SU-DHL-6 (cell line): ENCODE data around the gene TMEM271.
"Not testable (repeated sequence)": the region's sequence is repeated elsewhere in the genome, so short reads cannot be mapped to it uniquely, and the experiment has no call there.

Experiments
- H2AFZ ChIP-seq: fragments of 200-600 bp; sonication (generic); 2 replicates; pipeline ENCODE4 v1.6.1; 2014; ENCODE audit warnings: low read depth, mild to moderate bottlenecking, moderate library complexity, mixed read lengths, antibody characterized with exemption, low read length; ENCODE audit not compliant: severe bottlenecking
- H3F3A ChIP-seq: fragments of 200-600 bp; shearing (Covaris generic); 2 replicates; pipeline ENCODE4 v1.6.0; 2016; ENCODE audit warnings: antibody characterized with exemption, mild to moderate bottlenecking; ENCODE audit not compliant: insufficient read depth
- H3K27ac ChIP-seq: fragments of 200-600 bp; sonication (generic); 2 replicates; pipeline ENCODE4 v1.5.1; 2016; ENCODE audit warnings: low read depth, mild to moderate bottlenecking, low read length, moderate library complexity, mixed read lengths
- H3K27me3 ChIP-seq: fragments of 200-600 bp; sonication (generic), shearing (Covaris generic); 2 replicates; pipeline ENCODE4 v1.6.0; 2014; ENCODE audit warnings: mild to moderate bottlenecking, low read length
- H3K36me3 ChIP-seq: fragments of 200-600 bp; sonication (generic); 2 replicates; pipeline ENCODE4 v1.6.1; 2014; ENCODE audit warnings: mild to moderate bottlenecking, low read length, mixed read lengths
- H3K4me2 ChIP-seq: fragments of 300-600, 200-600 bp; shearing (Covaris generic), sonication (generic); 2 replicates; pipeline ENCODE4 v1.6.0; 2014; ENCODE audit warnings: low read length, low read depth, mild to moderate bottlenecking; ENCODE audit not compliant: poor library complexity, severe bottlenecking
- H3K4me3 ChIP-seq: fragments of 200-600 bp; sonication (generic); 2 replicates; pipeline ENCODE4 v1.5.1; 2014; ENCODE audit warnings: antibody characterized with exemption, low read length, mild to moderate bottlenecking, mixed read lengths; ENCODE audit not compliant: insufficient read depth, poor library complexity, severe bottlenecking
- H3K79me2 ChIP-seq: fragments of 200-600 bp; sonication (generic); 2 replicates; pipeline ENCODE4 v1.6.1; 2014; ENCODE audit warnings: mild to moderate bottlenecking, low read length, moderate library complexity; ENCODE audit not compliant: insufficient read depth
- H3K9ac ChIP-seq: fragments of 200-600 bp; sonication (generic); 2 replicates; pipeline ENCODE4 v1.7.0; 2014; ENCODE audit warnings: mild to moderate bottlenecking, low read length
- H3K9me2 ChIP-seq: fragments of 200-600 bp; sonication (generic); replicated peaks from 2 replicates; pipeline ENCODE4 v1.6.1; 2014; ENCODE audit warnings: low read length; ENCODE audit not compliant: insufficient read depth
- H3K9me3 ChIP-seq: fragments of 200-600 bp; sonication (generic); 2 replicates; pipeline ENCODE4 v1.6.1; 2014; ENCODE audit warnings: low read length, mixed read lengths; ENCODE audit not compliant: insufficient read depth
- H4K20me1 ChIP-seq: fragments of 200-600 bp; sonication (generic); 2 replicates; pipeline ENCODE4 v1.6.1; 2014; ENCODE audit warnings: low read depth, mild to moderate bottlenecking, antibody characterized with exemption, low read length, moderate library complexity, mixed read lengths
- CTCF ChIP-seq: fragments of 200-600 bp; sonication (generic); IDR thresholded peaks from one replicate; pipeline ENCODE4 v1.5.1; 2017; ENCODE audit warnings: antibody characterized with exemption, mild to moderate bottlenecking, low read length, moderate library complexity; ENCODE audit not compliant: insufficient read depth, poor library complexity, severe bottlenecking
- EZH2phosphoT487 ChIP-seq: fragments of 200-600 bp; sonication (generic), shearing (Covaris generic); conservative IDR thresholded peaks from 2 replicates; pipeline ENCODE4 v1.6.1; 2018; ENCODE audit warnings: mild to moderate bottlenecking, antibody characterized with exemption, low read length, moderate library complexity, mixed read lengths

Gene TMEM271

DNA sequence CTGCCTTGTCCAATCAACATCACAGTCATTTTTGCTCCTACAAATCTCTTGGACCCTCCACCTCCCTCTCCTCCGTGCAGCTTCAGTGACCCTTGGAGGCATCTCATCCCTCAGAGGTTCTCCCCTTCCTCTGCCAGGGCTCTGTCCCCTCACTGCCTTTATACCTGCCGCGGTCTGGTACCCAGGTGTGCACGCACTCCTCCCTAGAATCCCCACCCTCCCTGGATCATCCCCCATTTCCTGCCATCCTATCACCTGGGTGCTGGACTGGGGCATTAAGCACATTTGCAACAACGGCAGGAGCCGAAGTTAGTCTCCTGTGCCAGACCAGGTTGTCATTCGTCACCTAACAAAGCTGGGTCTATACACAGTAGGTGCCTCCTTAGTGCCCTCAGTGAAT is 10.1 kb downstream of the TMEM271 start:
- no peaks in the 10 kb centered on the region for H3K9me2 ChIP-seq
- no peak overlapping the region for H2AFZ ChIP-seq
- TF ChIP-seq CTCF (no peak), EZH2phosphoT487 (no peak)
- no peaks in the 10 kb centered on the region for H3K36me3 ChIP-seq
- no peaks in the 10 kb centered on the region for H4K20me1 ChIP-seq
- H3K9ac ChIP-seq: no peak overlapping the region
- H3K4me3 ChIP-seq: no peak overlapping the region
- no peak overlapping the region for H3K27ac ChIP-seq
- no peaks in the 10 kb centered on the region for H3K27me3 ChIP-seq
- H3K79me2 ChIP-seq: no peaks in the 10 kb centered on the region
- H3K4me2 ChIP-seq: no peak overlapping the region
- H3F3A ChIP-seq: no peaks in the 10 kb centered on the region
- no peaks in the 10 kb centered on the region for H3K9me3 ChIP-seq

- not testable (repeated sequence) for H3K27ac ChIP-seq, H3K27me3 ChIP-seq, H3K9me3 ChIP-seq, H3K4me3 ChIP-seq, H3K4me2 ChIP-seq, H3F3A ChIP-seq, H3K9me2 ChIP-seq, H3K9ac ChIP-seq, H3K79me2 ChIP-seq, H2AFZ ChIP-seq, H3K36me3 ChIP-seq, H4K20me1 ChIP-seq
Observed at GRCh38 chr4:565614-566013, 10.5 kb downstream of the TMEM271 start.

DNA sequence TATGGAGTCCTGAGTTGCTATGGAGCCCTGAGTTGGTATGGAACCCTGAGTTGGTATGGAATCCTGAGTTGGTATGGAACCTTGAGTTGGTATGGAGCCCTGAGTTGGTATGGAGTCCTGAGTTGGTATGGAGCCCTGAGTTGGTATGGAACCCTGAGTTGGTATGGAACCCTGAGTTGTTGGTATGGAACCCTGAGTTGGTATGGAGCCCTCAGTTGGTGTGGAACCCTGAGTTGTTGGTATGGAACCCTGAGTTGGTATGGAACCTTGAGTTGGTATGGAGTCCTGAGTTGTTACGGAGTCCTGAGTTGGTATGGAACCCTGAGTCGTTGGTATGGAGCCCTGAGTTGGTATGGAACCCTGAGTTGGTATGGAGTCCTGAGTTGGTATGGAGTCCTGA is 13.6 kb downstream of the TMEM271 start:
- H3F3A ChIP-seq, H3K9me2 ChIP-seq, H3K4me2 ChIP-seq, H3K4me3 ChIP-seq, H3K79me2 ChIP-seq, H3K27ac ChIP-seq, H3K27me3 ChIP-seq, H2AFZ ChIP-seq, H3K9ac ChIP-seq, H3K36me3 ChIP-seq, H3K9me3 ChIP-seq, H4K20me1 ChIP-seq: not testable (repeated sequence)

DNA sequence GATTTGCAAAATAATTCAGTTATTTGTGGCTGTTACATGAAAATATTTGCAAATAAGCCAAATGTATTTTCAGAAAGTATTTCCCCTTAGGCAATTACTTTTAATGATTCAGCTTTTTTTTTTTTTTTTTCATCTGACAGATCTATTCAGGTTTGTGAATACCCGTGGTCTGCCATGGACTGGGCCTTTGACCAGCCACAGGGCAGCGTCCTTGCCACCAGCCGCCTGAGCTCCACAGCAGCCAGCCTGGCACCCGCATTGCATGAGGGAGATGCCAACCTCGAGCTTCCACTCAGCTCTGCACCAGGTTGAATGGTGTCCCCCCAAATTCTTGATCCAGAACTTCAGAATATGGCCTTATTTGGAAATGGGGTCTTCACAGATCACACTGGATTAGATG is 14.7 kb downstream of the TMEM271 start:
- no peak overlapping the region for H2AFZ ChIP-seq
- H4K20me1 ChIP-seq: no peaks in the 10 kb centered on the region
- no peak overlapping the region for H3K4me3 ChIP-seq
- no peaks in the 10 kb centered on the region for H3K27me3 ChIP-seq
- 0 out of 2 replicates have a peak, but pooled peaks cover 4% of the 10 kb centered on the region for H3K9me3 ChIP-seq
- no peaks in the 10 kb centered on the region for H3K36me3 ChIP-seq
- H3F3A ChIP-seq: no peaks in the 10 kb centered on the region
- no peak overlapping the region for H3K27ac ChIP-seq
- H3K79me2 ChIP-seq: no peaks in the 10 kb centered on the region
- TF ChIP-seq CTCF: no peak
- no peak for TF ChIP-seq EZH2phosphoT487
- no peak overlapping the region for H3K4me2 ChIP-seq
- H3K9ac ChIP-seq: no peak overlapping the region
- no peaks in the 10 kb centered on the region for H3K9me2 ChIP-seq
